NCI-H446 (cell line): ENCODE results near the gene NKIRAS2.

Source experiments
- DNase-seq, 2 experiments: peaks; one replicate each; lab custom pipeline; 2025; lab: John Stamatoyannopoulos, UW

Gene NKIRAS2

GRCh38 chr17:42055027-42055426 lies 35.1 kb downstream of the NKIRAS2 start:
- no peak for DNase-seq

- DNase-seq: no peak
These were observed 35.6 kb downstream of the NKIRAS2 start for GRCh38 chr17:42055496-42055895.

DNA sequence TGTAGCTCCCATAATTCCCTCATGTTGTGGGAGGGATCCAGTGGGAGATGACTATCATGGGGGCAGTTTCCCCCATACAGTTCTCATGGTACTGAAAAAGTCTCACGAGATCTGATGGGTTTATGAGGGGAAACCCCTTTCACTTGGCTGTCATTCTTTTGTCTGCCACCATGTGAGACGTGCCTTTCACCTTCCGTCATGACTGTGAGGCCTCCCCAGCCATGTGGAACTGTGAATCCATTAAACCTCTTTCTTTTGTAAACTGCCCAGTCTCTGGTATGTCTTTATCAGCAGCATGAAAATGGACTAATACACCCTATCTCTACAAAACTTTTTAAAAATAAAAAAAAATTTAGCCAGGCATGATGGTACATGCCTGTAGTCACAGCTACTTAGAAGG lies 36.7 kb downstream of the NKIRAS2 start:
- no peak for DNase-seq

DNA sequence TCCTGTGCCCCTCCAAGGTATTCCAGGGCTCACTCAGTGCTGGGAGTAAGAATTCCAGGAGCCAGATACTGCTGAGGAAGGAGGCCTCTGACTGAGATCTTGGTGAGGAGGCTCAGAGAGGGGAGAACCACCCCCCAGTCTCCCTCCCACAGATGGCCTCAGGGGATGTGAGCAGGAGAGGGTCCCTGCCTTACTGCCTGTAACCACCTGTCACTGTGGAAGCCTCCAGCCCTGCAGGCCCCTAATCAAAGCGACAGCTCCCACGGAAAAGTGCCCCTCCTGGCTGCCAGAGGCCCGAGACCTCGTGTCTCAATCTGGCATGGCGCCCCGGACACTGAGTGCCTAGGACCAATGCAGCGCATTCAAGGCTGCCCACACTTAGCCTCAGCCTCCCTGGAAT lies 38.2 kb downstream of the NKIRAS2 start:
- DNase-seq: no peak

- no peak for DNase-seq
These were observed 39.9 kb downstream of the NKIRAS2 start for GRCh38 chr17:42059815-42060214.

DNA sequence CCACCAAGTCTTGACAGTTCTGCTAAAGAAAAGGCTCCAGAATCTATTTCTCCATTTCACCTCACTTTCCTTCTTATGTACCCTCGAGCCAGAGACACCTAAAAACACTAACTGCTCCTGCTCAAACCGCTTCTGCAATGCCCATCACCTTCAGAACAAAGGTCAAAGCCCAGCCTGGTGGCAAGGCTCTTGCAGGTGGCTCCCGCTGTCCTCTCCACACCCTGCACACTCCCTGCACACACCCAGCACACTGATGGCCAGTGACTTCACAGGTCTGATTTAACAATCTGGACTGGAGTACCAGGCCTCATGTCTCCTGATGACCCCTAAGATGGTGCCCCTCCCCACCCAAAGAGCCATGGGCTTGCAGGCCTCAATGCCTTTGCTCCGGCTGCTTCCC lies 40.3 kb downstream of the NKIRAS2 start:
- no peak for DNase-seq

- DNase-seq: no peak
These were observed 42.0 kb downstream of the NKIRAS2 start for GRCh38 chr17:42061646-42062487.

DNA sequence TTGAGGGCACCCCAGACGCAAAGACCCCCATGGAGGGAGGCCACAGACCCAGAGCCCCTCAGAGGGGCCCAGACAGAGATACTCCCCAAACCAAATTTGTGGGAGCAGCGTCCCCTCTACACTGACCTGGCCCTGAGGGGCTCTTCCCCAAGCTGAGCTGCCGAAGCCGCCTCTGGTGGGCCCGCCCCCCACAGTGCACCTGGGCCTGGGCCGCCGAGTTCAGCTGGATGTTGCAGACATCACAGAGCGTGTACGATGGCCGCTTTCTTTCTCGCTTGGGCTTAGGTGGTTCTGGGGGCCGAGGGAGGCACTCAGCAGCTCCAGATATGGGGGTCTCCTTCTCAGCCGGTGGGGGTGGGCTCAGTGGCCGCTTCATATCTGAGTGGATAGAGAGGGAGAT lies 42.8 kb downstream of the NKIRAS2 start:
- DNase-seq: no peak

DNA sequence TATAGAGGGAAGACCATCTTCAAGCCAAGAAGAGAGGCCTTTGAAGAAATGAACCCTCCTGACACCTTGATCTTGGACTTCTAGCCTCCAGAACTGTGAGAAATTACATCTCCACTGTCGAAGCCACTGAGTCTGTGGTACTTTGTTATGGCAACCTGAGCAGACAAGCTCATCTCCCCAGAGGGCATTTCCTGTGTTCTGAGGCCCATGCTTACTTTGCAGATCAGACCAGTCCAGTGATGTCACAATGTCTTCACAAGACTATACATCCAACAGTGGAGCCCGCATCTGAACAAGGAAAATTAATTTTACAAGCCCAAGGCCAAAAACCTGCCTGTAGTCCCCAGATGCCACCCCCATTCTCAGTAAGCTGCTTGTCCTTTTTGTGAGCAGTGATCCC lies 45.3 kb downstream of the NKIRAS2 start:
- DNase-seq: no peak

- DNase-seq: peak in 1 of 2 experiments; percentile 58
These were observed 47.6 kb downstream of the NKIRAS2 start for GRCh38 chr17:42067371-42068091.

DNA sequence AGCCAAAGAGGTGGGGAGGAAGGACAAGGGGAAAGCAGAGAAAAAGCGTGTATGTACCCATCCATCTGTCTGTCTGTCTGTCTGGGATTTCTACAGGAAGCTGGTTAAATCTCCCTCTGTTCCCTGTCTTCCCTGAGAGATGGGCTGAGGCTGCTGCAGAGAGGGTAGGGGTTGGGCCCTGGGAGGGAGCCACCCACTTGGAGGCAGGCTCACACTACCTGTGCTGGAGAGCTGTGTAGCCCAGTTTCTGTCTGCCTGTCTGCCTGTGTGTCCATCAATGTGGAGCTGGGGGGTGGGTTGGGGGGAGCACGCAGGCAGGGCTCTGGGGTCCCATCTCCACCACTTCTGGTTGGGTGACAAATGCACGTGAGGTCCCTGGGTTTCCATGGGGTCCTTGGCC lies 49.1 kb downstream of the NKIRAS2 start:
- DNase-seq: no peak

DNA sequence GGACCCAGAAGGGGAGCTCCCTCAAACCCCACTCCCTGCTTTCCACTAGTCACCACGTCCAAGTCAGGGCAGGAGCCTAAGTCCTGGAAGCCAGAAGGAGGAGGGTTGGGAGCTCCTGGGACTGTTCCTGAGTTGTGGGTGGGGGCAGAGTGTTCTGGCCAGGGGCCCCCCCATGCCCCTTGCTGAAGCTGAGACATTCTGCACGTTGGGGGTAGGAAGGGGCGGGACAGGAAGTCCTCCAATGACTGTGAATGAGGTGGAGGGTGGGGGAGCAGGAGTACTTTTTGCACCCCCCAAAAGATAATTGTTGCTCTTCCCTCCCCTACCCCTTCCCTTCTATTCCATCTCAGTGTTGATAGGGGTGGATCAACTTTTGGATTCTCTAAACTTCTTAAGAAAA lies 51.9 kb downstream of the NKIRAS2 start:
- DNase-seq: no peak

GRCh38 chr17:42072323-42073187 lies 52.7 kb downstream of the NKIRAS2 start:
- DNase-seq: no peak
